NCI-H1105 (cell line): Measurements from ENCODE around the gene VRTN.

Experiments used
- DNase-seq: peaks from one replicate; lab custom pipeline; 2025; lab: John Stamatoyannopoulos, UW

Gene VRTN

DNA sequence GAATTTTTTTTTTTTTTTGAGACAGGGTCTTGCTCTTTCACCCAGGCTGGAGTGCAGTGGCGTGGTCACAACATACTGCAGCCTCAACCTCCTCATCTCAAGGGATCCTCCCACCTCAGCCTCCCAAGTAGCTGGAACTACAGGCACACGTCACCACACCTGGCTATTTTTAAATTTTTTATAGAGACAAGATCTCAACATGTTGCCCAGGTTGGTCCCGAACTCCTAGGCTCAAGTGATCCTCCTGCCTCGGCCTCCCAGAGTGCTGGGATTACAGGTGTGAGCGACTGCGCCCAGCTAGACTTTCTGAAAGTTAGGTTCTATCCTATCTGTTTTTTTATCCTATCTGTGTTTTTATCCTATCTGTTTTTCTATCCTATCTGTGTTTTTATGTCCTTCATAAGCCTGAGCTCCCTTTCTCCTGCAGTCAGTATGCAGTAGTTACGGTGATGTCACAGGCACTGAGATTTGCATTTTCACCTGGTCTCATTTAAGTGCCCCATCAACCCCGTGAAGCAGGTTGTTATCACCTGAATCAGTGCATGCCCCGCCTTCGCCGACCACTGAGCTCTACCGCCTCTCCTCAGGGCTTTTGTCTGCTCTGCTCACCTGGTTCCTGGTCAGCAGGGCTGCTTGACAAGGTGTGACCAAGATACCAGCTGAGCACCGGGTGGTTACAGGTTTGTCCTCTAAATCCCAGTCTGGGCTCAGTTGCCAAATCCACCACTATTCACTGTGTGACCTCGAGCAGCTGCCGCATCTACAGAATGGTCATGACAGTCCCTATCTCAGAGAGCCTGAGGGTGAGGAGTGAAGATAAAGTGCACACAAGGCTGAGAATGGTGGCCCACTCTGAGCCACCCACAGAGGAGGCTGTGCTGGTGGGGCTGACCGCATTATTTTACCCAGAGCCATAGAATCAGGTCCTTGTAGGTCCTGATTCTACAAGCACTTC, 44.6 kb downstream of the VRTN start:
- DNase-seq: no peak

DNA sequence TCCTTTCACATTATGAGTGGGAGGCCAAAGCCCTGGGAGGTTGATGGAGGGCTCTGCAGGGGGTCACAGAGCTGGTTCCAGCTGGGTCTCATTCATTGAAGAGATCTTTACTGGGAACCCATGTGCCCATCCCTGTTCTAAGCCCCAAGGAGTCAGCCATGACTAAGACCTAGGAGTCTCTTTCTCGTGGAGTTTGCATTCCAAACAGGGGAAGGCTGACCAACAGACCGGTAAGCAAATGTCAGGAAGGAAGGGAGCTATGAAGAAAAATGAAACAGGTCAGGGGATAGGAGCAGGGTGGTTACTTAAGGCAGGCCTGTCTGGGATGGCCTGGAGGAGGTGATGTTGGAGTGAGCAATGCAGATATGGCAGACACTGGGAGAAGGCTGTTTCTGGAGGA, 46.3 kb downstream of the VRTN start:
- DNase-seq: no peak

DNA sequence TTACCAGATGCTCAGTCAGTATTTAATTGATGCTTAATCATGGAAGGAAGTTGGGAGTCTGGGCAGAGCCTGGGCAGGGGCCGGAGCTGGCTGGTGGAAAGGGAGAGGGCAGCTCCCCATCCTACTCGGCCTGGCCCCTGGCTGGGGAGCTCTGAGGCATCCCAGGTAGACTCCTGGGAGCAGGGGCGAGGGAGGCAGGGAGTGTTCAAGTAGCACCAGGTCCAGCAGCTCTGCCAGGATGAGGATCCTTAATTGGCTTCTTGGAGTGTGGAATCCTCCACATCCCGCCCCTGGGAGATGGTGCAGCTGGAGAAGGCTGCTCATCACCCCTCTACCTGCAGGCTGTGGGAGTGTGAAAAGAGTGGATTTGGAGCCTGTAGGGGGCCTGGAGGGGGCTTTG, 46.8 kb downstream of the VRTN start:
- no peak for DNase-seq

DNA sequence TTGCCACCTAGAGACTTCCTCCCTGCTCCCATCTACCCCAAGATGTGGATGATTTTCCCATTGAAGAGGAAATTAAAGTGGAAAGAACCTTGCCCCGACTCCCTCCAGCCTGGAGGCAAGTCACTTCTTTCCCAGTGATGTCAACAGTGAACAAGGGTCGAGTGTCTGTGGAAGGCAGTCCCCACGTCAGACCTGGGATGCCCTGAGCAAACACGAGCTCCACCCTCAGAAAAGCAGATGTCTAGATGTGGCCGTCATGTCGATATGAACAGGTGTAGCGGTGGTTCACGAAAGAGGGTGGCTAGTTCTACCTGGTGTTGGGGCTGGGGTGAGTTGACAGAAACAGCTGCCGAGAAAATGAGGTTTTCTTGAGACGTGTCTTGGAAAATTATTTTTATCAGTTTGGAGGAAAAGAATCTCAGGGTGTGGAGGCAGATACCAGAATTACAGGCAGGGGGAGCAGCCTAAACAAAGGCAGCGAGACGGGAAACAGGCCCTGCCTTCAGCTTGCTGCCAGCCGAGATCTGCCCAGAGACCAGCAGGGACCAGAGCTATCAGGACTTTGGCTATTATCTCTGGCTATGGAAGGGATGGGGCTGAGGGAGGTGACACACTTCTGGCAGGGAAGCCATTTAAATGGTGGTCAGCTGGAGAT, 51.9 kb downstream of the VRTN start:
- no peak for DNase-seq

DNA sequence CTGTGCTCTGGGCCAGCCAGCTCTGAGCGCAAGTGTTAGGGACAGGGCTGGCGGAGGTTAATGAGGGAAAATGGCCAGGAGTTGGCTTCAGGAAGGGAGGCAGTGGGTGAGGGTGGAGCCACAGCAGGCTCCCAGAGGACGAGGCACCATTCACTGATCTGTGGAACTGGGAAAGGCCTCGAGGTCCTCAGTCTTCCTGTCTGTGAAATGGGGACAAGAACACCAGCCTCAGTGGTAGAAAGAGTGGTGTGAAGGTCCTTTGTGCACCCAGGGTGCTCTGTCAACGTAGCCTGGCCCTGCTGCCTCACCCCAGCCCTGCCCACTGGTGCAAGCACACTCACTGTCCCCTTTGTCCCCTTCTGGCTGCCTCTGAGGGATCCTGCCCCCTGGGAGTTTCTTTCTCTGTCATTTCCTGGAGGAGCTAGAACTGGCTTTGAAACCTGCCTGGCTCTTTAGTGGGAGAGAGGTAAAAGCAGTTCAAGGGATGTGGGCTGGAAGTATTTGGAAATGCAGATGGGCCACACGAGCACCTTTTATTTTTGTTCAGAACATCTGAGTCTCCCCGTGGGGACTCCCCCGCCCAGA, 52.7 kb downstream of the VRTN start:
- DNase-seq: no peak

DNA sequence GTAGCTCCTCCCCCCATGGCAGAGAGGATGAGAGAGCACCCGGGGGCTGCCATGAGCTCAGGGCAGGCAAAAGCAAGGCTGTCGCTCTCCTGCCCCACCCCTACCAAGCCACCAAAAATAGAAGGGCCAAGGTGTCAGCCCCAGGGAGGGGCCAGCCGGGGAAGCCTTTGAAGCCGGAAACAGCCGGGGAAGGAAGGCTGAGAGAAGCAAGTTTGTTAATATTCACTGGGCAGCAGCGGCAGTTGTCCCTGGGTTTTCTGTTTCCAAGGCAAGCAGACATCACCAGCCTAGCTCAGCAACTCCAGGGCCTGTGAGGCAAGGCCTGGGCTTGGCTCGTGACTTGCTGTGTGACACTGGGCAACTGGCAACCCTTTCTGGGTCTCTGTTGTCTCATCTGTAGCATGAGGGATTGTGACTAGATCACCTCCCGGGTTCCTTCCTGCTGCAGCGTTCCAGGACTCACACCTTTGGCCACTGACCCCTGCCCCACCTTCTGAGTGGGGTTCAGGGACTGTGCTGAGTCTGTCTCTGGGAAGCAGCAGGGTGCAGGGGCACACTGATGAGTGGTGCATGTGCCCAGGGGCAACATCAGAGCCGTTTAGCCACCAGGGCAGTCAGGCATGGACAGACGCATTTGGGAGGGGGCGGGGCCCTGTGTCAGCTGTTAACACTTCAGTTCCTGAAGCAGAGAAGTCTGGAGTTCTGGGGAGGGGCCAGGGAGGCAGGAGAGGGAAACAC, 53.4 kb downstream of the VRTN start:
- DNase-seq: no peak

DNA sequence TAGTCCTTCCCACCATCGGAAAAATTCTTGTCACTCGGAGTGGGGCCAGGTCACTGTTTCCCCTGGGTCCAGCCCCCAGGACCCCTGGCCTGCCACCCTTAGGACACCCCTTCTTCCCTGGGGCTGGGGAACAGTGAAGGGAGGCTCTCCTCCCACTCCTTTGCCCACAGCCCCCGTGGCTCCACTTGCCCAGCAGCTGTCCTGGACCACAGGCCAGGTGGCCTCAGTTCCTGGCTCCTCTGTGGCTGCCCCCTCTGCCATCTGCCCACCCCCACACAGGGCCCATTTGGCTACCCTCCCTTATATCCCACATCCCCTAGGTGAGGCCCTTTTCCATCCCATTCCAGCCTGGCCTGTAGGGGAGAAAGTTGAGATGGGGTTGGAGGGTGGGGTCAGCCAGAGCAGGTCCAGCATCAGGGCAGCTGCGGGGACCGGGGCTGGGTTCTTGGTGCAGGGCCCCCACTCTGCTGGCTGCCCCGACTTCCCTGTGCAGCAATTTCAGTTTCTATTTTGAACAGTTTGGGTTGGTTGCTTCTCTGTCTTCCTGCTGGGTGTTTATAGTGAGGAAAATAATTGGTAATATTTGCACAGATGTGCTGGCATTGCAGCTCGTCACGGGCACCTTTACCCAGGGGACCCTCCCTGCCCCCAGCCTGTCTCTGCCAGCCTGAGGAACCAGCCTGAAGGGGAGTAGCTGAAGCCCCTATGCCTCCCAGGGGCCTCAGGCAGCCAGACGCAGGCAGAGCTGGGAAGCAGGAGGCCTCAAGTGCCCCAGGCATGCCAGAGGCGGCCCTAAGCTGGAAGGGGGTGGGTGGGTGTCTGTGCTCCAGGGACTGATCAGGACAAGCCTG, 54.4 kb downstream of the VRTN start:
- DNase-seq: no peak

DNA sequence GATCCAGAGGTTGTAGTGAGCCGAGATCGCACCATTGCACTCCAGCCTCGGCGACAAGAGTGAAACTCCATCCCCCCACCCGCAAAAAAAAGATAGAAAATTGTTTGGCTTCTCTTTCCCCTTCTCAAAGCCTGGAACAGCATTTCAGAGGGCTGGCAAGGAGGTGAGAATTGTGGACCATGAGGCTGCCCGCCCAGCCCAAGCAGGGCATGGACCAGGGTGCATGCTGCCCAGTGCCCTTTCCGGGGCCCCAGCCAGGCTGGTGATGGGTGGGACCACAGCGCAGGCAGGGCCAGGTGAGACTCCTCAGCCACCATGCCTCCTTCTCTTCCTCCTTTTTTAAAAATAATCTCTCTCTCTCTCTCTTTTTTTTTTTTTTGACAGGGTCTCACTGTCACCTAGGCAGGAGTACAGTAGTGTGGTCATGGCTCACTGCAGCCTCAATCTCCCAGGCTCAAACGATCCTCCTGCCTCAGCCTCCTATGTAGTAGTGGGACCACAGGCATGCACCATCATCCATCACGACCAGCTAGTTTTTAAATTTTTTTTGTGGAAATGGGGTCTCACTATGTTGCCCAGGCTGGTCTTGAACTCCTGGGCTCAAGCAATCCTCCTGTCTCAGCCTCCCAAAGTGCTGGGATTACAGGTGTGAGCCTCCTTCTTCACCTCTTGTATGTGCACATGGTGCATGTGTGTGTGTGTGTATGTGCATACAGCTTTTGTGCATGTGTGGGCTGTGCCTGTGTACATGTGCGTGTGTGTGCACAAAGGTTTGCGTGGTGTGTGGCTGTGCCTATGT, 55.5 kb downstream of the VRTN start:
- no peak for DNase-seq

DNA sequence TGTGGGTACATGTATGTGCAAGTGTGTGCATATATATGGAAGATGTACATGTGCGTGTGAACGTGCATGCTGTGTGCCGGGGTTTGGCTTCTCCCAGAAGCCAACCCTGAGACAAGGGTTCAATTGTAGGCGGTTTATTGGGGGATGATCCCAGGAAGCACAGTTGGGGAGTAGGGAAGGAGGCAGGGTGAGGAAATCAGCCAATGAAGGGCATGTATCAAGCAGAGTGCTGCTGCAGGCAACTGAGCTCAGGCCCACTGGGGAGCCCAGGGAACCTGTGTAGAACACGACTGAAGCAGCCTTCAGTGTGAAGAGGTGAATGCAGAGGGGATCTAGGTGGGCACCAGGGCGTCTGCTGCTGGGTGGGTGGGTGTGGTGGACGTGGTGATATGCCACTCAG, 56.2 kb downstream of the VRTN start:
- no peak for DNase-seq

DNA sequence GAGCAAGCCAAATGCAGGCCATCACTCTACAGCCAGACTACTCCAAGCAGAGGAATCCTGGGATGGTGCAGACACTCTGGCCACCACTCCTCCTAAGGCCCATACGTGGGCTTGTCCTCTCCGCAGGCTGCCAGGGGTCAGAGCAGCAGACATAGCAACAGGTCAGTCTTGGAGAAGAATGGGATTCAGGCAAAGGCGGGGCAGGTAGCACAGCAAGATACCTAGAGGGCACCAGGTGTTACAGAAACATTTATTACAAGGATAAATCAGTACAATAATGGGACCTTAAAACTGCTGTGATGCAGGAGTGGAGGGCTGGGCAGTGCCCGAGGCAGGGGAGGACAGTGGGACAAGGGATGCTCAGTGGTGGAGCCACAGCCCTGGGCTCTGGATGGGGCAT, 57.4 kb downstream of the VRTN start:
- DNase-seq: no peak

DNA sequence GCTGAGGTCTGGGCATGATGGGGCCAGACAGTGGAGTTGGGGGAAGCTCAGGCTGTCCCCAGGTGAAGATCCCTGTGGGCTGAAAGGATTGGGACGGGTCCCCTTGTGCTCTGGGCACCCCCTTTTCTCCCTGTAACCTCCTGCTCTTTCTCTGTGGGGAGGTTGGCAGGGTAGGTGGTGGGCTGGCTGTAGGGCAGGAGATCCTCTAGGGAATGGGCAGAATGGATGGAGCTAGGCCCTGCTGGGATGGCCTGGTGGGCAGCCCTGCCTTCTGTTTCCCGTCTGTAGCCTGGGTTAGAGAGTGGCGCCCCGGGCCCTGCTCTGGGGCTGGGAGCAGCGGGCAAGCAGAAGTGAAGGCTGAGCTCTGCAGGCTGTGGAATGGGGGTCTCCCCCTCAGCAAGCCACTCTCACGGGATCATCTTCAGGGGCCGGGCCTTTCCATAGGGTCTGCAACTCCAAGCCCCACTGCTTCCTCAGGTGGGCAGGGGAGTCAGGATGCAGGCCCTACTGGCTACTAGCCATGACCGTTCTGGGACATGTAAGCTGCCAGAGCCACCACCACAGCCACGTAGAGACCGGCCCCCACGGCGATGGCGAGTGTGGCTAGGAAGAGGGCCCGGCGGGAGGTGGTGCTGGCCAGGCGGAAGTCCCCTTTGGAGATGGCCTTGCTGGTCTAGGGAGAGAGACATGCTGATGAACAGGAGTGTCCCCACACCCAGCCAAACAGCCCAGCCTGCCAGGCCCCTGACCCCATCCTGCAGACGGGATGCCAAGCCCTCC, 58.9 kb downstream of the VRTN start:
- DNase-seq: no peak

DNA sequence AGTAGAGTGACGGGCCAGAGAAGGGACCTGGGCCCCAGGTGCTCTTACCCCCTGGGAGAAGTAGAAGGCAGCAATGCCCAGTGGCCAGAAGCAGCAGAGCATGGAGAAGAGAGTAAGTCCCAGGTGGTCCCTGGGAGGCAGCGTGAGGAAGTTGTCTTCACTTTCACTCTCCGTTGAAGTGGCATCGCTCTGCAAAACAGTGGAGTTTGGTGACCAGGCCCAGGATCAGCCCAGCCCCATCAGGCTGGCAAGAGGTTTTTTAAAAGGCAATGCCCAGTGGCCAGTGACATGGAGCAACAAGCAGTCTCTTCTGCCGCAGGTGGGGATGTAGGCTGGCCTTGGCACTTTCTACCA, 59.5 kb downstream of the VRTN start:
- DNase-seq: no peak

DNA sequence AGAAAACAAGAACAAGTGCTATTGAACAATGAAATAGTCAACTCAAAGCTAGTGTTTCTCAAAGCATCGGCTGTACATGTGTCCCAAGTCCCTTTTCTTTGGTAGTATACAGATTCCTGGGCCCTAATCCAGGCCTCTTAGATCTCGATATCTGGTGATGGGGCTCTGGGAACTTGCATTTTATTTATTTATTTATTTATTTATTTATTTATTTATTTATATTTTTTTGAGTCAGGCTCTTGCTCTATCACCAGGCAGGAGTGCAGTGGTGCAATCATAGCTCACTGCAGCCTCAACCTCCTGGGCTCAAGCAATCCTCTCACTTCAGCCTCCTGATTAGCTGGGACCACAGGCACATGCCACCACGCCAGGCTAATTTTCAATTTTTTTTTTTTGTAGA, 60.6 kb downstream of the VRTN start:
- no peak for DNase-seq

DNA sequence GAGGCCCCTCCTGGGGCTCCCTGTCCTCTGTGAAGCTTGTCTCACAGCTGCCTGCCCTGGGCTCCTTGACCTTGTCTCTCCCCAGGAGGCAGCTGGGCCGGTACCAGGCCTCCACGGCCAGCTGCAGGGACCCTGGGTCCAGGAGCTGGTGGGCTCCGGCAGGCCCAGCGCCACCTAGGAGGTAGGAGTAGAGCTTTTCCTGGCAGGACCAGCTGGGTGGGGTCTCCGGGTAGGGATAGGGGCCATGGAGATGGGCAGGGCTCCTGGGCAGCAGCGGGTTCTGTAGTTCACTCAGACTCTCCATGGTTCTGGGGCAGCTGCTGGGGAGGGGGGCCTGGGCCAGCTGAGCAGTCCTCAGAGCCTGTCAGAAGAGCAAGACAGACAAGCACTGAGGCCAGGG, 61.2 kb downstream of the VRTN start:
- DNase-seq: no peak
